Measurements from ENCODE around the gene COL11A1.

GRCh38 chr1:102937401-102937800, 170.9 kb downstream of the COL11A1 start:
- TF ChIP-seq RCOR1 (IDR thresholded peaks at IDR 0.05; ENCODE audit: insufficient replicate concordance, low read length) (no peak), POLR2A (IDR thresholded peaks at IDR 0.05; ENCODE audit: low read depth, low read length) (no peak), MAFK (IDR thresholded peaks at IDR 0.05; ENCODE audit: low read depth, low read length) (no peak), CTCF (conservative IDR thresholded peaks at IDR 0.05; ENCODE audit: low read depth, low read length) (no peak), NFE2L2 (IDR thresholded peaks at IDR 0.05; ENCODE audit: low read depth, low read length) (no peak), MXI1 (IDR thresholded peaks at IDR 0.05; ENCODE audit: borderline replicate concordance, low read depth, low read length) (no peak), MAZ (IDR thresholded peaks at IDR 0.05; ENCODE audit: borderline replicate concordance, low read depth, low read length) (no peak), RAD21 (IDR thresholded peaks at IDR 0.05; ENCODE audit: low read length) (no peak), FOS (IDR thresholded peaks at IDR 0.05; ENCODE audit: low read depth, low read length) (no peak), BHLHE40 (IDR thresholded peaks at IDR 0.05; ENCODE audit: low read depth, low read length) (no peak), RFX5 (IDR thresholded peaks at IDR 0.05; ENCODE audit: low read depth, low read length) (no peak), USF2 (IDR thresholded peaks at IDR 0.05; ENCODE audit: low read depth, low read length) (no peak), SMC3 (IDR thresholded peaks at IDR 0.05; ENCODE audit: low read depth, low read length) (no peak), CEBPB (IDR thresholded peaks at IDR 0.05; ENCODE audit: low read depth, low read length) (no peak)

Data from IMR-90 (cell line).